Spleen (tissue), 11 donors: Measurements from ENCODE around the gene HID1. TPM values are rescaled to one million over a fixed set of nuclear protein-coding genes. Genes with fewer than 3 reads are reported as not detected.

ENCODE experiments used
- DNase-seq: peaks from one replicate; pipeline ENCODE4 v3.0.0-alpha.2; 2020
- H3K27ac ChIP-seq, 8 donors: fragments of 200-600 bp; sonication (generic) in 7 of 8; 1 replicate in 4 of 8; 2 replicates in 4 of 8; pipeline versions ENCODE4 v1.5.0 to v1.8.0; 2016 to 2021; ENCODE audit warnings: inconsistent platforms in 4 of 8, mild to moderate bottlenecking in 4 of 8, moderate library complexity in 1 of 8
- H3K27me3 ChIP-seq, 7 donors: fragments of 200-600 bp; sonication (generic) in 6 of 7; replicated peaks in 1 of 7; 1 replicate in 4 of 7; 2 replicates in 3 of 7; pipeline versions ENCODE4 v1.5.0 to v1.8.0; 2016 to 2021; ENCODE audit warnings: inconsistent platforms in 3 of 7, mild to moderate bottlenecking in 1 of 7
- H3K36me3 ChIP-seq, 6 donors: fragments of 200-600 bp; sonication (generic) in 5 of 6; 1 replicate in 4 of 6; 2 replicates in 2 of 6; pipeline versions ENCODE4 v1.5.0 to v1.8.0; 2016 to 2021; ENCODE audit warnings: inconsistent platforms in 2 of 6
- H3K4me1 ChIP-seq, 6 donors: fragments of 200-600 bp; sonication (generic) in 5 of 6; 1 replicate in 3 of 6; 2 replicates in 3 of 6; pipeline versions ENCODE4 v1.5.0 to v1.8.0; 2016 to 2021; ENCODE audit warnings: inconsistent platforms in 3 of 6
- H3K4me3 ChIP-seq, 8 donors: fragments of 200-600 bp; sonication (generic) in 7 of 8; 1 replicate in 4 of 8; 2 replicates in 4 of 8; pipeline versions ENCODE4 v1.5.0 to v1.8.0; 2016 to 2021; ENCODE audit warnings: inconsistent platforms in 4 of 8, mild to moderate bottlenecking in 4 of 8, moderate library complexity in 2 of 8
- H3K9me3 ChIP-seq, 8 donors: fragments of 200-600 bp; sonication (generic) in 7 of 8; 1 replicate in 4 of 8; 2 replicates in 4 of 8; pipeline versions ENCODE4 v1.5.0 to v1.8.0; 2016 to 2021; ENCODE audit warnings: inconsistent platforms in 4 of 8
- POLR2A ChIP-seq, 3 donors: fragments of 450-650 bp; IDR thresholded peaks; one replicate each; pipeline ENCODE4 v1.5.1; 2017; ENCODE audit warnings: antibody characterized with exemption in 3 of 3, mild to moderate bottlenecking in 1 of 3
- POLR2AphosphoS5 ChIP-seq, 3 donors: sonication (generic); formaldehyde crosslinking; IDR thresholded peaks; one replicate each; pipeline ENCODE4 v1.5.1; 2017; ENCODE audit warnings: antibody characterized with exemption in 3 of 3
- WGBS, 5 donors: extraction: QIAGEN DNeasy Blood & Tissue Kit in 3 of 5; methylation state at CpG; one replicate each; pipeline versions ENCODE4 v1.1.5 to v1.1.7; 2013 to 2018; 5-methylcytosine and 5-hydroxymethylcytosine counted together
- intact Hi-C: fragments of 100-400 bp; cut with DNase I; formaldehyde crosslinking; loops from one replicate; pipeline ENCODE4 v1.15.0; 2023; ENCODE audit warnings: low total_unique reads
- polyA plus RNA-seq, 3 donors: library from polyadenylated mRNA; stranded (reverse); fragments of 200-250 nt; gene quantifications; one replicate each; pipeline ENCODE4 v1.2.1, GENCODE V29; 2013
- total RNA-seq, 7 donors: library from RNA; depleted of rRNA in 3 of 7; stranded (reverse); fragments of >200 nt in 3 of 7; fragmentation: NEBNext Ultra II Directional in 4 of 7; extraction: Animal tissue kit (Norgen Biotek cat#: 25700) in 4 of 7; gene quantifications; one replicate each; pipeline versions ENCODE4 v1.1.0 to v1.2.1, GENCODE V29; 2016 to 2021
- TF ChIP-seq, protein P1 (sequence below), 11 experiments: fragments of 200-600 bp in 7 of 11; fragments of 450-650 bp in 4 of 11; sonication (generic) in 4 of 11; IDR thresholded peaks in 8 of 11; conservative IDR thresholded peaks in 3 of 11; 1 replicate in 7 of 11; 2 replicates in 4 of 11; pipeline versions ENCODE4 v1.4.0 to v1.8.0; 2016 to 2021; ENCODE audit warnings: antibody characterized with exemption in 11 of 11, inconsistent platforms in 4 of 11, mild to moderate bottlenecking in 1 of 11
- donor health status: healthy with polysubstance abuse.
- donor health status: DM: no; HTN: no; CAD: no; lungs with moderate emphysema.
- donor health status: DM: no; HTN: no; CAD: no.
- donor health status: Bipolar disorder and iron deficiency.
- donor health status: healthy.
- donor health status: DM: no; HTN: no; CAD: no.
- donor health status: DM: yes; HTN: yes; CAD: no.

The HID1 gene
- total and polyA plus RNA-seq, 10 donors, result 5.2 to 39.4 (median 24.8) TPM

DNA sequence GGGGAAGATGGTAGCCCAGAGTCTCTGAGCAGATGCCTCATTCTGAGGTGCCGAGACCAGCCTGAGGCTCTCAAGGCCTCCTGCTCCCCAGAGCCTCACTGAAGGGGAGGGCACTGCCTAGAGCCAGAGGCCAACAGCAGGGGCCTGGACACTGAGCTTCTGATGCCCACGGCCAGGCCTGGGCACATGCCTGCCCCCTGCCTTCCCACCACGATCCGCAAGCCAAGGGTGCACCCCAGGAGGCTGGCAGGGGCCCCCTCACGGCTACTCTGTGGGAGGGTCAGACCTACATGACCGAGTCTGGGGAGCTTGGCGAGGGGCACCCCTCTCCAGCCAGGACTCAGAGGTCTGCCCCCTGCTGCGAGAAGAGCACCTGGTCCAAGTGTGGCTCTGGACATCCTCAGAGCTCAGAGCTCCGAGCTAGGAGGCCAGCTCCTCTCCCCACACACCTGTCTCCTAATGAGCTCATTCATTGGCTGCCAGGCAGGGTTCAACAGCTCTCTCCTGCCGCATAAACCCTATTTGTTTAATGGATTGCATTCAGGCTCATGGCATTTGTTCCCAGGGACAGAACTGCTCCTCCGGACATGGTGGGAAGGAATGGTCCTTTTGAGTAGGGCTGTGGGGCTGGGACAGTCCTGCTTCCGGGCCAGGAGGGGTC is 23.0 kb downstream of the HID1 start:
- Histone ChIP-seq H3K9me3 (no peaks in the 10 kb centered on the region), H3K4me3 (no peak overlapping the region), H3K4me1 (no peaks in the 10 kb centered on the region), H3K27ac (no peak overlapping the region), H3K36me3 (peaks cover 0 to 21% (median 2%) of the 10 kb centered on the region in 6 donors), H3K27me3 (peaks cover 0 to 46% (median 0%) of the 10 kb centered on the region in 7 donors)
- intact Hi-C loops, result no loop called here
- WGBS, 5 donors, result 53 to 80% (median 62%) methylated on average over 1 to 12 of the region's 12 CpGs
- DNase-seq, result no peak
- TF ChIP-seq POLR2A (IDR thresholded peaks at IDR 0.05) (no peak), POLR2AphosphoS5 (IDR thresholded peaks at IDR 0.05) (no peak)
- TF ChIP-seq, protein P1, sequence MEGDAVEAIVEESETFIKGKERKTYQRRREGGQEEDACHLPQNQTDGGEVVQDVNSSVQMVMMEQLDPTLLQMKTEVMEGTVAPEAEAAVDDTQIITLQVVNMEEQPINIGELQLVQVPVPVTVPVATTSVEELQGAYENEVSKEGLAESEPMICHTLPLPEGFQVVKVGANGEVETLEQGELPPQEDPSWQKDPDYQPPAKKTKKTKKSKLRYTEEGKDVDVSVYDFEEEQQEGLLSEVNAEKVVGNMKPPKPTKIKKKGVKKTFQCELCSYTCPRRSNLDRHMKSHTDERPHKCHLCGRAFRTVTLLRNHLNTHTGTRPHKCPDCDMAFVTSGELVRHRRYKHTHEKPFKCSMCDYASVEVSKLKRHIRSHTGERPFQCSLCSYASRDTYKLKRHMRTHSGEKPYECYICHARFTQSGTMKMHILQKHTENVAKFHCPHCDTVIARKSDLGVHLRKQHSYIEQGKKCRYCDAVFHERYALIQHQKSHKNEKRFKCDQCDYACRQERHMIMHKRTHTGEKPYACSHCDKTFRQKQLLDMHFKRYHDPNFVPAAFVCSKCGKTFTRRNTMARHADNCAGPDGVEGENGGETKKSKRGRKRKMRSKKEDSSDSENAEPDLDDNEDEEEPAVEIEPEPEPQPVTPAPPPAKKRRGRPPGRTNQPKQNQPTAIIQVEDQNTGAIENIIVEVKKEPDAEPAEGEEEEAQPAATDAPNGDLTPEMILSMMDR (IDR thresholded peaks at IDR 0.05 in 8 of 11, conservative IDR thresholded peaks at IDR 0.05 in 3 of 11), result no peak

DNA sequence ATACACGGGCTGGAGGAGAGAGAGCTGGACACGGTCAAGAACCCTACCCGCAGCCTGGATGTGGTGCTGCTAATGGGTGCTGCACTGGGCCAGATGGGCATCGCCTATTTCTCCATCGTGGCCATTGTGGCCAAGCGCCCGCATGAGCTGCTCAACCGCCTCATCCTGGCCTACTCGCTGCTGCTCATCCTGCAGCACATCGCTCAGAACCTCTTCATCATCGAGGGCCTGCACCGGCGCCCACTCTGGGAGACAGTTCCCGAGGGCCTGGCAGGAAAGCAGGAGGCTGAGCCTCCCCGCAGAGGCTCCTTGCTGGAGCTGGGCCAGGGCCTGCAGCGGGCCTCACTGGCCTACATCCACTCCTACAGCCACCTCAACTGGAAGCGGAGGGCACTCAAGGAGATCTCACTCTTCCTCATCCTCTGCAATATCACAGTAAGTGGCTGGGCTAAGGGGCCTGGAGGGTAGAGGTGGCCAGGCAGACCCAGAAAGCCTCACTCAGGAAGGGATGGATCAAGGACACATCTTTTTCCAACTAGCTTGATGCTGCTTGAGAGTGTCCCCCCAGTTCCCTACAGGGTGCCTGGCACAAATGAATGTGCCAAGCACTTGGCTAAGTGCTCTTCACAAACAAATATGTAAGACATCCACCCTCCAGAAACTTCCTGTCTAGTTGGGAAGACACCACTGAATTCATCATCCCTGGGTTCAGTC is 25.4 kb downstream of the HID1 start:
- H3K27me3 ChIP-seq, result peaks cover 0 to 65% (median 0%) of the 10 kb centered on the region in 7 donors
- H3K4me3 ChIP-seq, result no peak overlapping the region
- intact Hi-C loops, result no loop called here
- TF ChIP-seq, protein P1 (IDR thresholded peaks at IDR 0.05 in 8 of 11, conservative IDR thresholded peaks at IDR 0.05 in 3 of 11), result no peak
- no peak for TF ChIP-seq POLR2AphosphoS5 (IDR thresholded peaks at IDR 0.05)
- no peak for TF ChIP-seq POLR2A (IDR thresholded peaks at IDR 0.05)
- H3K27ac ChIP-seq, result no peak overlapping the region
- H3K9me3 ChIP-seq, result no peaks in the 10 kb centered on the region
- H3K4me1 ChIP-seq, result no peaks in the 10 kb centered on the region
- DNase-seq, result no peak
- 91 to 93% (median 92%) methylated on average over 12 to 17 of the region's 17 CpGs for WGBS, 5 donors
- peaks cover 0 to 12% (median 2%) of the 10 kb centered on the region in 6 donors for H3K36me3 ChIP-seq

DNA sequence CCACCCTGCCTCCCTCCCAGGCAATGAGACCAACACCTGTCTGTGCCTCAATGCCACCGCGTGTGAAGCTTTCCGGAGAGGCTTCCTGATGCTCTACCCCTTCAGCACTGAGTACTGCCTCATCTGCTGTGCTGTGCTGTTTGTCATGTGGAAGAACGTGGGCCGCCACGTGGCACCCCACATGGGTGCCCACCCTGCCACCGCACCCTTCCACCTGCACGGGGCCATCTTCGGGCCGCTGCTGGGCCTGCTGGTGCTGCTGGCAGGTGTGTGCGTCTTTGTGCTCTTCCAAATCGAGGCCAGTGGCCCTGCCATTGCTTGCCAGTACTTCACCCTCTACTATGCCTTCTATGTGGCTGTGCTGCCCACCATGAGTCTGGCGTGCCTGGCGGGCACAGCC is 25.9 kb downstream of the HID1 start:
- H3K4me3 ChIP-seq, result no peak overlapping the region
- peaks cover 0 to 8% (median 2%) of the 10 kb centered on the region in 6 donors for H3K36me3 ChIP-seq
- no peaks in the 10 kb centered on the region for H3K9me3 ChIP-seq
- 84 to 97% (median 87%) methylated on average over 12 to 14 of the region's 14 CpGs for WGBS, 5 donors
- H3K27me3 ChIP-seq, result peaks cover 0 to 65% (median 0%) of the 10 kb centered on the region in 7 donors
- no peaks in the 10 kb centered on the region for H3K4me1 ChIP-seq
- TF ChIP-seq, protein P1 (IDR thresholded peaks at IDR 0.05 in 8 of 11, conservative IDR thresholded peaks at IDR 0.05 in 3 of 11), result no peak
- no peak for TF ChIP-seq POLR2A (IDR thresholded peaks at IDR 0.05)
- TF ChIP-seq POLR2AphosphoS5 (IDR thresholded peaks at IDR 0.05), result no peak
- intact Hi-C loops, result no loop called here
- DNase-seq, result no peak
- H3K27ac ChIP-seq, result no peak overlapping the region

DNA sequence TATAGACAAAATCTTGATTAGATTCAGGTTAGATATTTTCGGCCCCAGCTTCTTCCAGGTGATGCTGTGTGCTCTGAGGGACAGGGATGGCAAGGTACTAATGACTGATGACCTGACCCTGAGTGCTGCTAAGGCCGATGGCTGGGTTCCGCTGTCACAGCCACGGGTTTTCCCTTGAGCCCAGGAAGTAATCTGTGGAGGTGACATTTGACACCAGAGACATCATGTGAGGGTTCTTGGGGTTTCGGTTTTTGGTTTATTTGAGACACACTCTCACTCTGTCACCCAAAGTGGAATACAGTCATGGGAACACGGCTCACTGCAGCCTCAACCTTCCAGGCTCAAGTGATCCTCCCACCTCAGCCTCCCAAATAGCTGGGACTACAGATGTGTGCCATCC is 27.0 kb downstream of the HID1 start:
- Histone ChIP-seq H3K4me3 (no peak overlapping the region), H3K4me1 (no peaks in the 10 kb centered on the region), H3K27me3 (peaks cover 0 to 64% (median 10%) of the 10 kb centered on the region in 7 donors), H3K36me3 (no peaks in the 10 kb centered on the region), H3K27ac (no peak overlapping the region), H3K9me3 (no peaks in the 10 kb centered on the region)
- WGBS, 5 donors, result 40 to 50% (median 44%) methylated on average over 6 of the region's 6 CpGs
- intact Hi-C loops, result no loop called here
- TF ChIP-seq, protein P1 (IDR thresholded peaks at IDR 0.05 in 8 of 11, conservative IDR thresholded peaks at IDR 0.05 in 3 of 11), result no peak
- TF ChIP-seq POLR2AphosphoS5 (IDR thresholded peaks at IDR 0.05) (no peak), POLR2A (IDR thresholded peaks at IDR 0.05) (no peak)
- DNase-seq, result no peak
